ENCODE measurements around the gene CIDEB.

Gene CIDEB

GRCh38 chr14:24292118-24292807 is 15.5 kb downstream of the CIDEB start:
- no peak for TF ChIP-seq CTCF (IDR thresholded peaks at IDR 0.05; ENCODE audit: low read depth, low read length)
- no peak overlapping the region for H3K4me3 ChIP-seq (ENCODE audit: low read depth, low read length)

GRCh38 chr14:24291446-24292117 is 16.2 kb downstream of the CIDEB start:
- no peak overlapping the region for H3K4me3 ChIP-seq (ENCODE audit: low read depth, low read length)
- no peak for TF ChIP-seq CTCF (IDR thresholded peaks at IDR 0.05; ENCODE audit: low read depth, low read length)

GRCh38 chr14:24290746-24291145 is 17.0 kb downstream of the CIDEB start:
- H3K4me3 ChIP-seq (ENCODE audit: low read depth, low read length) = no peak overlapping the region
- TF ChIP-seq CTCF (IDR thresholded peaks at IDR 0.05; ENCODE audit: low read depth, low read length) = no peak

- no peak overlapping the region for H3K4me3 ChIP-seq (ENCODE audit: low read depth, low read length)
- TF ChIP-seq CTCF (IDR thresholded peaks at IDR 0.05; ENCODE audit: low read depth, low read length) = no peak
These were observed 18.0 kb downstream of the CIDEB start for GRCh38 chr14:24289649-24290280.

- H3K4me3 ChIP-seq (ENCODE audit: low read depth, low read length) = no peak overlapping the region
- TF ChIP-seq CTCF (IDR thresholded peaks at IDR 0.05; ENCODE audit: low read depth, low read length) = no peak
These were observed 20.8 kb downstream of the CIDEB start for GRCh38 chr14:24286996-24287395.

GRCh38 chr14:24285351-24285750 is 22.4 kb downstream of the CIDEB start:
- no peak for TF ChIP-seq CTCF (IDR thresholded peaks at IDR 0.05; ENCODE audit: low read depth, low read length)
- no peak overlapping the region for H3K4me3 ChIP-seq (ENCODE audit: low read depth, low read length)

- no peak for TF ChIP-seq CTCF (IDR thresholded peaks at IDR 0.05; ENCODE audit: low read depth, low read length)
These were observed 23.2 kb downstream of the CIDEB start for GRCh38 chr14:24284501-24285035.

More at GRCh38 chr14:24284501-24285035, 23.2 kb downstream of the CIDEB start:
- H3K4me3 ChIP-seq (ENCODE audit: low read depth, low read length) = no peak overlapping the region
